Upper lobe of right lung (tissue), 1 donor: ENCODE results near the gene CDK14. TPM values are rescaled to one million over a fixed set of nuclear protein-coding genes. Genes with fewer than 3 reads are reported as not detected.

Experiments
- ATAC-seq: fragments of 200-7000 bp; cut with Tn5 transposase; one replicate; pipeline ENCODE4 v1.9.1; 2020; ENCODE audit warnings: mild to moderate bottlenecking, moderate library complexity
- DNase-seq: peaks from one replicate; pipeline ENCODE4 v3.0.0-alpha.2; 2020
- H3K27ac ChIP-seq: fragments of 200-600 bp; one replicate; pipeline ENCODE4 v1.8.0; 2022
- H3K27me3 ChIP-seq: fragments of 200-600 bp; one replicate; pipeline ENCODE4 v1.8.0; 2022; ENCODE audit warnings: mild to moderate bottlenecking
- H3K36me3 ChIP-seq: fragments of 200-600 bp; one replicate; pipeline ENCODE4 v1.8.0; 2022
- H3K4me1 ChIP-seq: fragments of 200-600 bp; one replicate; pipeline ENCODE4 v1.8.0; 2022
- H3K4me3 ChIP-seq: fragments of 200-600 bp; one replicate; pipeline ENCODE4 v1.8.0; 2022; ENCODE audit warnings: mild to moderate bottlenecking
- H3K9me3 ChIP-seq: fragments of 200-600 bp; one replicate; pipeline ENCODE4 v1.8.0; 2022
- CTCF ChIP-seq: fragments of 200-600 bp; IDR thresholded peaks from one replicate; pipeline ENCODE4 v1.8.0; 2022; ENCODE audit warnings: antibody characterized with exemption
- intact Hi-C: fragments of 100-400 bp; cut with DNase I; formaldehyde crosslinking; loops from one replicate; pipeline ENCODE4 v1.11.0; 2022
- total RNA-seq: library from RNA; stranded (reverse); fragmentation: NEBNext Ultra II Directional; extraction: Animal tissue kit (Norgen Biotek cat#: 25700); gene quantifications from one replicate; pipeline ENCODE4 v1.2.1, GENCODE V29; 2021
- donor health status: DM: no; HTN: yes; CAD: no; lungs with severe emphysema.

CDK14 gene
- total RNA-seq, 1 donor from 2014 or later: 47.2 TPM

GRCh38 chr7:91082852-91083495 is 486.9 kb downstream of the CDK14 start:
- DNase-seq: no peak
- no peak for ATAC-seq
- Histone ChIP-seq H3K4me1 (peaks cover 4% of the 10 kb centered on the region), H3K36me3 (no peaks in the 10 kb centered on the region), H3K27me3 (no peaks in the 10 kb centered on the region), H3K4me3 (no peak overlapping the region), H3K9me3 (no peaks in the 10 kb centered on the region), H3K27ac (no peak overlapping the region)
- intact Hi-C loops: no loop called here
- peak; percentile 66 for TF ChIP-seq CTCF

- ATAC-seq (peak; percentile 65), DNase-seq (peak; percentile 58)
- intact Hi-C loops: no loop called here
- no peak for TF ChIP-seq CTCF
- Histone ChIP-seq H3K9me3 (no peaks in the 10 kb centered on the region), H3K27ac (no peak overlapping the region), H3K27me3 (no peaks in the 10 kb centered on the region), H3K4me1 (peaks cover 4% of the 10 kb centered on the region), H3K36me3 (no peaks in the 10 kb centered on the region), H3K4me3 (no peak overlapping the region)
These were observed 487.9 kb downstream of the CDK14 start for GRCh38 chr7:91083855-91084644.

- peaks cover 4% of the 10 kb centered on the region for H3K4me1 ChIP-seq
- H3K27me3 ChIP-seq: no peaks in the 10 kb centered on the region
- H3K4me3 ChIP-seq: no peak overlapping the region
- no peaks in the 10 kb centered on the region for H3K36me3 ChIP-seq
- no peak overlapping the region for H3K27ac ChIP-seq
- TF ChIP-seq CTCF: no peak
- no peaks in the 10 kb centered on the region for H3K9me3 ChIP-seq
- DNase-seq: no peak
- ATAC-seq: no peak
- intact Hi-C loops: no loop called here
These were observed 489.1 kb downstream of the CDK14 start for GRCh38 chr7:91085175-91085574.

GRCh38 chr7:91086200-91086599 is 490.1 kb downstream of the CDK14 start:
- Histone ChIP-seq H3K27me3 (no peaks in the 10 kb centered on the region), H3K4me1 (peaks cover 4% of the 10 kb centered on the region), H3K27ac (no peak overlapping the region), H3K36me3 (no peaks in the 10 kb centered on the region), H3K4me3 (no peak overlapping the region), H3K9me3 (no peaks in the 10 kb centered on the region)
- intact Hi-C loops: no loop called here
- no peak for TF ChIP-seq CTCF
- ATAC-seq (no peak), DNase-seq (no peak)

- no peak overlapping the region for H3K27ac ChIP-seq
- no peak for TF ChIP-seq CTCF
- intact Hi-C loops: no loop called here
- ATAC-seq (no peak), DNase-seq (no peak)
- H3K4me3 ChIP-seq: no peak overlapping the region
- no peaks in the 10 kb centered on the region for H3K9me3 ChIP-seq
- no peaks in the 10 kb centered on the region for H3K4me1 ChIP-seq
- no peaks in the 10 kb centered on the region for H3K27me3 ChIP-seq
- no peaks in the 10 kb centered on the region for H3K36me3 ChIP-seq
These were observed 492.0 kb downstream of the CDK14 start for GRCh38 chr7:91088156-91088555.
